SU-DHL-6 (cell line): ENCODE results near the gene ATP13A3.

Experiments
- H2AFZ ChIP-seq: fragments of 200-600 bp; sonication (generic); 2 replicates; pipeline ENCODE4 v1.6.1; 2014; ENCODE audit warnings: low read depth, mild to moderate bottlenecking, moderate library complexity, mixed read lengths, antibody characterized with exemption, low read length; ENCODE audit not compliant: severe bottlenecking
- H3F3A ChIP-seq: fragments of 200-600 bp; shearing (Covaris generic); 2 replicates; pipeline ENCODE4 v1.6.0; 2016; ENCODE audit warnings: antibody characterized with exemption, mild to moderate bottlenecking; ENCODE audit not compliant: insufficient read depth
- H3K27ac ChIP-seq: fragments of 200-600 bp; sonication (generic); 2 replicates; pipeline ENCODE4 v1.5.1; 2016; ENCODE audit warnings: low read depth, mild to moderate bottlenecking, low read length, moderate library complexity, mixed read lengths
- H3K27me3 ChIP-seq: fragments of 200-600 bp; sonication (generic), shearing (Covaris generic); 2 replicates; pipeline ENCODE4 v1.6.0; 2014; ENCODE audit warnings: mild to moderate bottlenecking, low read length
- H3K36me3 ChIP-seq: fragments of 200-600 bp; sonication (generic); 2 replicates; pipeline ENCODE4 v1.6.1; 2014; ENCODE audit warnings: mild to moderate bottlenecking, low read length, mixed read lengths
- H3K4me2 ChIP-seq: fragments of 300-600, 200-600 bp; shearing (Covaris generic), sonication (generic); 2 replicates; pipeline ENCODE4 v1.6.0; 2014; ENCODE audit warnings: low read length, low read depth, mild to moderate bottlenecking; ENCODE audit not compliant: poor library complexity, severe bottlenecking
- H3K4me3 ChIP-seq: fragments of 200-600 bp; sonication (generic); 2 replicates; pipeline ENCODE4 v1.5.1; 2014; ENCODE audit warnings: antibody characterized with exemption, low read length, mild to moderate bottlenecking, mixed read lengths; ENCODE audit not compliant: insufficient read depth, poor library complexity, severe bottlenecking
- H3K79me2 ChIP-seq: fragments of 200-600 bp; sonication (generic); 2 replicates; pipeline ENCODE4 v1.6.1; 2014; ENCODE audit warnings: mild to moderate bottlenecking, low read length, moderate library complexity; ENCODE audit not compliant: insufficient read depth
- H3K9ac ChIP-seq: fragments of 200-600 bp; sonication (generic); 2 replicates; pipeline ENCODE4 v1.7.0; 2014; ENCODE audit warnings: mild to moderate bottlenecking, low read length
- H3K9me2 ChIP-seq: fragments of 200-600 bp; sonication (generic); replicated peaks from 2 replicates; pipeline ENCODE4 v1.6.1; 2014; ENCODE audit warnings: low read length; ENCODE audit not compliant: insufficient read depth
- H3K9me3 ChIP-seq: fragments of 200-600 bp; sonication (generic); 2 replicates; pipeline ENCODE4 v1.6.1; 2014; ENCODE audit warnings: low read length, mixed read lengths; ENCODE audit not compliant: insufficient read depth
- H4K20me1 ChIP-seq: fragments of 200-600 bp; sonication (generic); 2 replicates; pipeline ENCODE4 v1.6.1; 2014; ENCODE audit warnings: low read depth, mild to moderate bottlenecking, antibody characterized with exemption, low read length, moderate library complexity, mixed read lengths
- CTCF ChIP-seq: fragments of 200-600 bp; sonication (generic); IDR thresholded peaks from one replicate; pipeline ENCODE4 v1.5.1; 2017; ENCODE audit warnings: antibody characterized with exemption, mild to moderate bottlenecking, low read length, moderate library complexity; ENCODE audit not compliant: insufficient read depth, poor library complexity, severe bottlenecking
- EZH2phosphoT487 ChIP-seq: fragments of 200-600 bp; sonication (generic), shearing (Covaris generic); conservative IDR thresholded peaks from 2 replicates; pipeline ENCODE4 v1.6.1; 2018; ENCODE audit warnings: mild to moderate bottlenecking, antibody characterized with exemption, low read length, moderate library complexity, mixed read lengths

The ATP13A3 gene

GRCh38 chr3:194443901-194444300 is 42.9 kb downstream of the ATP13A3 start:
- Histone ChIP-seq H3K79me2 (no peaks in the 10 kb centered on the region), H3K9ac (no peak overlapping the region), H3K27ac (no peak overlapping the region), H3K36me3 (peaks cover 48% of the 10 kb centered on the region), H4K20me1 (no peaks in the 10 kb centered on the region), H3K9me2 (no peaks in the 10 kb centered on the region), H3F3A (no peaks in the 10 kb centered on the region), H3K4me2 (no peak overlapping the region), H3K4me3 (no peak overlapping the region), H2AFZ (no peak overlapping the region), H3K9me3 (no peaks in the 10 kb centered on the region), H3K27me3 (no peaks in the 10 kb centered on the region)
- TF ChIP-seq CTCF, result no peak
- TF ChIP-seq EZH2phosphoT487, result no peak

- H3K9me3 ChIP-seq, result no peaks in the 10 kb centered on the region
- no peaks in the 10 kb centered on the region for H3K79me2 ChIP-seq
- peaks cover 41% of the 10 kb centered on the region; the same call in 1 of the 2 replicates for H3K36me3 ChIP-seq
- no peaks in the 10 kb centered on the region for H3K9me2 ChIP-seq
- H2AFZ ChIP-seq, result no peak overlapping the region
- H3F3A ChIP-seq, result no peaks in the 10 kb centered on the region
- H3K27me3 ChIP-seq, result no peaks in the 10 kb centered on the region
- TF ChIP-seq EZH2phosphoT487 (no peak), CTCF (no peak)
- no peak overlapping the region for H3K4me3 ChIP-seq
- H3K9ac ChIP-seq, result no peak overlapping the region
- no peak overlapping the region for H3K4me2 ChIP-seq
- no peak overlapping the region for H3K27ac ChIP-seq
- no peaks in the 10 kb centered on the region for H4K20me1 ChIP-seq
Observed at GRCh38 chr3:194440756-194441155, 46.0 kb downstream of the ATP13A3 start.

- H2AFZ ChIP-seq, result no peak overlapping the region
- H3K36me3 ChIP-seq, result peaks cover 35% of the 10 kb centered on the region; the same call in 1 of the 2 replicates
- no peak overlapping the region for H3K4me3 ChIP-seq
- no peaks in the 10 kb centered on the region for H3K9me3 ChIP-seq
- H3K79me2 ChIP-seq, result no peaks in the 10 kb centered on the region
- H3K27me3 ChIP-seq, result no peaks in the 10 kb centered on the region
- H3K27ac ChIP-seq, result no peak overlapping the region
- H3K9ac ChIP-seq, result no peak overlapping the region
- TF ChIP-seq EZH2phosphoT487, result no peak
- TF ChIP-seq CTCF, result no peak
- H4K20me1 ChIP-seq, result no peaks in the 10 kb centered on the region
- no peaks in the 10 kb centered on the region for H3K9me2 ChIP-seq
- no peaks in the 10 kb centered on the region for H3F3A ChIP-seq
- H3K4me2 ChIP-seq, result no peak overlapping the region
Observed at GRCh38 chr3:194439881-194440550, 46.8 kb downstream of the ATP13A3 start.
